ENCODE data around the gene CCDC71.

The CCDC71 gene

DNA sequence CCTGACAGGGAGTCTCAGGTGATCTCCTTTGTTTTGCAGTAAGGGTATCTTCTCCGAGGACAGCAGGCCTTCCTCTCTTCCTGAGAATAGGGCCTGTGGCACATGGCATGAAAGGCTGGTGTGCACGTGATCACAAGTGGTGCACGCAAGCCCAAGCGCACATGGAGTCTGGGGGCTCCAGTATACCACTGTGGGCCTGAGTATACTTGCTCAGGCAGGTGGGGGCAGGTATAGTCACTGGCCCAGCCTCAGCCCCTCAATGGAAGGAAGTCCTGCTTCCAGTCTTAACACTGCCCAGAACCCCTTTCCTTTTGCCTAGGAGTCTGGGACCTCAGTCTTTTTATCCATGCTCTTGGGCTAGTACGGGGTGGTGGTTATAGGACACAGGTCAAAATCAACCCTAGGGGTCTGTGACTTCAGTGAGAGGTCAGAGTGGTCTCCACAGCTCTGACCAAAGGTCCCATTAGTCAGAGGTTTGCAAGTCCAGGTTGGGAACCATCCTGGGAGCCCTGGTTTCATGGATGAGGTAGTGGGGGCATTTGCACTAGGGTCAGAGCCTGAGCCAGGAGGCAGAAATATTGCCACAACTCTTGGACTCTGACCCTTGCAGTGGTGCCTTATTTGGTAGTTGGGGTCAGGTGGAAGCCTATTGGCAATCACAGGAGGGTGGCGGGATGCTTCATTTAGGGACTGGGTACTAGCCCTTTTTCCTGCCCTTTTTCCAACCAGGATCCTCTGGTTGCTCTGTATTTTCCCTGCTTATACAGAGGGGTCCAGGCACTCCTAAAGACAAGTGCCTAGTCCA, 823 bp upstream of the CCDC71 start:
- no peak for DNase-seq

DNA sequence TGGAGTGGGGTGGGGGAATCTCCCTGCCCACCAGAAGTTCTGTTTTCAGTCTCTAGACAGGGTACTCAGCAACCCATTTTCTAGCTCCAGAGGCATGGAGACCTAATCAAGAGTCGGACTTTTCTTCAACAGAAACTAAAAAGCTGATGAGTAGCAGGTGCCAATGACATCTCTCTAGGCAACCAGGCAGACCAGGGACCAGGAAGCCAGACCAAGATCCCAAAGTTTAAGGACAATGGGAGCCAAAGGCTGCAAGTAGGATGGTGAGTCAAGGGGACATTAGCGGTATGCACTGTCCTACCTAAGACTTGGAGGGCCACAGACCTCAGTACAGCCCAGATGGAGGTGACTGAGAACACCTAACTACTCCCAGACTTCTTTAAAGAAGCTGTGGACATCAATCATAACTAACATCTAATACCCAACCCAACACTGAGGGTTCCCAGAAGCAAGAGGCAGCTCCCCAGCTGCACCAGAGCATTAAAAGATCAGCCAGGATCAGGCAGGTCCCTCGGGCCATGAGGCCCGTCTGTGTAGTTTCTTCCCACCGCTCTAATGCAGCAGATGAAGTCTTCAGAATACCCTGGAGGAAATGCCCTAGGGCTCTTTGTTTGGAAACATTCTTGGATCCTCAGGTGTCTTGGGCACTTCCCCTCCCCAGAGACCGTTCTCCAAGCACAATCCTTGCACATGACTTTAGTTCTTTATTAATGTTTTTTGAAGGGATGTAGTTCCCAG, 979 bp downstream of the CCDC71 start:
- DNase-seq, result no peak

DNA sequence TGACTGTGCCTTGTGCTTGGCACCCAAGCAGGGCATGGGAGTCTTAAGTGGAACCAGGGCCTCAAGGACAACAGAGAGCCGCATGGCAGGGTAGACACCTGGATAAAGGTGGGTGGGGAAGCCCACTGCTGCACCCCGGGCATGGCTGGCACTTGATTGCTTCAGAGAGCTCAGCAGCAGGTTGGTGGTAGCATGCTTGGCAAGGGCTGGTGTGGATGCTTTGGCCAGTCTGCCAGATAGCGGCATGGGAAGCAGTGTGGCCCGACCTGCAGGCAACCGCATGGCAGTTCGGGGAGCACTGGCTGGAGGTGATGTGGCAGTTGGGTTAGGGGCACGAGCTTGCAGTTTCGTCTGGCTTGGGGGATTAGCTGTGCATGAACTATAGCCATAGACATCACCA, 2.5 kb downstream of the CCDC71 start:
- DNase-seq, result no peak

DNA sequence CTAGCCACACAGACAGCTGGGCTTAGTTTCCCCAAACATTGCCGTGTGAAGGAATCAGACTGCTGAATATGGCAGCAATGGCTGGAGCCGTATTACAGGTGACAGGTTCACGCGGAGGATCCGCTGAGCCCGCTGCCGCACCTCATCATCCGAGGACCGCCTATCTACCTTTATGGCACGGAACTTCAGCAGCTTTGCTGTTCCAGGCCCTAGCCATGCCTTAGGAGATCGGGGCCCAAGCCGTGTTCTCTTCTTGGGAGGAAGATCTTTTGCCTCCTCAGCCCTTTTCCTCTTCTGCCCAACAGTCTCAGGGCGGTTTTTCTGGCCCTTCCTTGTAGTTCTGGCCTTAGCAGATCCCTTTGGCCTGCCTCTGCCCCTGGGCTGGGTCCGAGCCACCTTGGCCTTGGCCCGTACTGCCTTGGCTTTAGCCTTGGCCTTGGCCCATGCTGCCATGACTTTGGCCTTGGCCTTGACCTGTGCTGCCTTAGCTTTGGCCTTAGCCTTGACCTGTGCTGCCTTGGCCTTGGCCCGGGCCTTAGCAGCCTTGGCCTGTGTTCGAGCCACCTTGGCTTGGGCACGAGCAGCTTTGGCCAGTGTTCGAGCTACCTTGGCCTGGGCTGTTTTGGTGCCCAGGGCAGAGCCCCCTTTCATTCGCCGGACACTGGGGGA, 3.2 kb downstream of the CCDC71 start:
- DNase-seq, result no peak

DNA sequence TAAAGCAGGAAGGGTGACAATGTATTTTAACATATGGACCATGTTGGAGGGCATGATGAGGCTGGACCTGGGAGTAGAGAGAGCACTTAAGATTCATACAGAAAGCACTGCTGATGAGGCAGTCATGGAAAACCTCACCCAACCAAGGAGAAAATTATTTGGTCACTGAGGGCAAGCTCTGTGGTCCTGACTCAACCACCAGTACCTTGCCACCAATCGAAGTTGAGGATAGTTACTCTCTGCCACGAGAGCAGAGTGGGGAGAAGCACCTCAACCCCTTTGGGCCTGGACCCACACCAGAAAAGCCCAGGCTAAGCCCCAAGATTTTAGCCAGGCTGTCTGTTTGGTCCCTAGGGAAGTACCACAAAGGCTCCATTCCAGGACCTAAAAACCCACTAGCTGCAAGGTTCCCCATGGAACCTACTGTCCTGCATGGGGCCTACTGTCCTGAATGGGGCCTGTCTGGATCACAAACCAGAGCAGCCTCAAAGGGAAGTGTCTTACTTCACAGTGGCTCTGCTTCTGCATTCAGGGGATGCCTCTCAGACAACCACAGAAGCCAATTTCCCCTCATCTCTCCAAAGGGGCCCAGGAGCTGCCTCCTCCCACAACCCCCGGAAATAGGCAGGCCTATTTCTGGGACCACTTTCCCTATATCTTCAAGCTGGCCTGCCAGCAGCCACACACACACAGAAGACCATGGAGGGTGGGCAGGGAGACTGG, 4.2 kb downstream of the CCDC71 start:
- DNase-seq, result no peak

DNA sequence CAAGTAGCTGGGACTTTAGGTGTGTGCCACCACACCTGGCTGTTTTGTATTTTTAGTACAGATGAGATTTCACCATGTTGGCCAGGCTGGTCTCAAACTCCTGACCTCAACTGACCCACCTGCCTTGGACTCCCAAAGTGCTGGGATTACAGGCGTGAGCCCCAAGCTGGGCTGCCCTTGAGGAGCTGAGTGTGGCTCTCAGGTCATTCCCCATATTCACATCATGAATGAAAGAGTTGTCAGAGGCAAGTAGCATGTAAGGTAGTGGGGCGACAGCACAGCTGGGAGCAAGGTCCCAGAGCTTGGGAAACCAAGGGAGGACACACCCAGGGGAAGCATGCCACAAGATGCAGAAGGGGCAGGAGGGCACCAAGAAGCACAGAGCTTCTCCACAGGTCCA, 4.9 kb downstream of the CCDC71 start:
- DNase-seq, result no peak

DNA sequence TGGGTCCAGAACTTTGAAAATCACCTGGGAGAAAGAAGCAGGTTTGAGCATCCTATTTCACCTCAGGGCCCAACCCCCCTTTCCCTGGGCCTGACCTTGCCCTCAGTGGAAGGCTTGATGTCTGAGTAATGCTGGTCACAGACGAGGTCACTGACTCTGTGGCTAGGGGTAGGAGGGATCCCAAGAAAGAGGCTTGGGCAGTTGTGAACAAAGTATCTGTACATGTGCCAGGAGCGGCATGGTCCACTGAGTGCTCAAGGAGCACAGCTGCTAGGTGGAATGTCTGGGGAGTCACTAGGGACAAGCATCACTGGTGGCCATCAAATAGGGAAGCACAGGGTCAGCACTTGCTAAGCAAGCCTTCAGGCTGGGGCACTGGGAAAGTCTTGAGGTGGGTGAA, 7.3 kb downstream of the CCDC71 start:
- DNase-seq, result no peak

DNA sequence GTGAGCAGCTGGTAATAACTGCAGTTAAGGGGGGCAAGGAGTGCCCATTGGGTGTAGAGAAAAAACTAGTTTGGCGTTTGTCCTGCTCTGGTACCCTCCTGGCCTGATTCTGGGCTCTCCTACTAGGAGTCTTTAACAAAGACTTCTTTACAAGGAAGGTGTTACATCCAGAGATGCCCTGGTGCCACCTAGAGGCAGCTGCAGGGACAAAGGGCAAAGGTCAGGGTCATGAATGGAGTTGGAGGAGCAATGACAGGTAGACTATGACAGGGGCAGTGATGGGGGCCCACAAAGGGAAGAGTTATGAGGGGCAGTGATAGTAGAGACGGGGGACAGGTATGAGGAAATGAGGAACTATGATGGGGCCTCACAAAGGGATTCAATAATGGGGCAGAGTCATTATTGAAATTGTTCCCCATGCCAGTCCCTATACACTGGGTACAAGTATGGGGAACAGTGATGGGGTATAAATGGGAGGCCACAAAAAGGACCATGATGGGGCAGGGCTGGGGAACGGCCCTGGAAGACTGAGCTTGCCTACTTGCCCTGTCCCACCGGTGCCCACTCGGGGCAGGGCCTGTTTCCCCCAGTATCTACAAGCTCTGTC, 7.9 kb downstream of the CCDC71 start:
- peak; percentile 60 for DNase-seq

DNA sequence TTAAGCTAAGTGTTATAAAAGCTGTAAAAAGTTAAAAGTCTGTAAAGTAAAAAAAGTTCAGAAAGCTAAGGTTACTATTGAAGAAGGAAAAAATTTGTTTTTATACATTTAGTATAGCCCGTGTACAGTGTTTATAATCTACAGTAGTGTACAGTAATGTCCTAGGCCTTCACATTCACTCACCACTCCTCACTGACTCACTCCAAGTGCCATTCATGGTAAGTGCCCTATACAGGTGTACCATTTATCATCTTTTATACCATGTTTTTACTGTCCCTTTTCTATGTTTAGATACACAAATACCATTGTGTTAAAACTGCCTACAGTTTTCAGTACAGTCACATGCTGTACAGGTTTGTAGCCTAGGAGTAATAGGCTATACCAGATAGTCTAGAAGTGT, 8.8 kb downstream of the CCDC71 start:
- no peak for DNase-seq

DNA sequence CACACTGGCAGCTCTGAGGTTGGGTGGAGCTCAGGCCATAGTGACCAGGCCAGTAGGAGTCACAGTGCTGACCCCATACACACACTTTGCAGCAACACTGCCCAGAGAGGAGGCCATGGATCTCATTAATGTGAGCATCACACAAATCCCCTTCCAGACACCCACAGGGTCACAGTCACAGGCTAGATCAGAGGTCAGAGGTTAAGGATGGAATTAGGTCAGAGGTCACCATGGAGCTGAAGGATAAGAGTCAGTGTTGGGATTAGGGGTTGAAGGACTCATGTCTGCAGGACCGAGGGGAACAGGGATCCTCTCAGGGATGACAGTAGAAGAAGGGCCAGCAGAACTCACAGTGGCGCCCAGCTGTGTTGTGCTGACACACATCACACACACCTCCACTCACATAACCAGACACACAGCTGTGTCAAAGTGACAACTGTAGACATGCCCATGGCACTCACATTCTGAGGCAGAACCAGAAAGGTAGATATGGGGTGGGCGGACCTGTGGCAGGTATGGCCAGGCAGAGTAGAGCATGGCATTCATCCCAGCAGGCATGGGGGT, 12.7 kb downstream of the CCDC71 start:
- DNase-seq, result no peak

DNA sequence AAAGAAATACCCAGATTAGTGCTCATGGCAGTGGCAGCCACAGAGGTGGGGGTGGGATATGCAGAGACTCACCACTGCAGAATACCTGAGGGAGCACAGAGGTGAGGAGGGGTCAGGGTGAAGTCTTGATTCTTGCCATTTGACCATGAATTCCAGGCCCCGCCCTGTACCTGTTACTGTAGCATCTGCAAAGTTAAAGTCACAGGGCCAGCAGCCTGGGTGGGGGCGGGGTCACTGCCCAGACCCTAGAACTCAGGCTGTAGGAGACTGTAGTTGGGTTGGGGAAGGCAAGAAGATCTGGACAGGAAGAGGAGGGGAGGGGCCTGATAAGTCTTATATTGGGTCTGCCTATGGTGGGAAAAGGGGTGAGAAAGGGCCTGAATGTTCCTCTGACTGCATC, 14.5 kb downstream of the CCDC71 start:
- no peak for DNase-seq

DNA sequence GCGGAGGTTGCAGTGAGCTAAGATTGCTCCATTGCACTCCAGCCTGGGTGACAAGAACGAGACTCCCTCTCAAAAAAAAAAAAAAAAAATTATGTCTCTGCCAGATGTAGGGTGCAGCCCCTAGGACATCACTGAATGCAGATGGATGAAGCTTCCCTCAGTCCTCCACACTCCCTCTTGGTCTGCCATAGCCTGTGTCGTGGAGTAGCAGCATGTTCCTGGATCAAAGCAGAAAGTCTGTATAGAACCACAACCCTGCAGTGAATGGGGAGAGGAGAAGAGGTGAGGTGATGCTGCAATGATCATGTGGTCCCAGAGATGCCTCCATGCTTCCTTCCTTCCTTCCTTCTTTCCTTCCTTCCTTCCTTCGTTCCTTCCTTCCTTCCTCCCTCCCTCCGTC, 18.0 kb downstream of the CCDC71 start:
- DNase-seq, result no peak

DNA sequence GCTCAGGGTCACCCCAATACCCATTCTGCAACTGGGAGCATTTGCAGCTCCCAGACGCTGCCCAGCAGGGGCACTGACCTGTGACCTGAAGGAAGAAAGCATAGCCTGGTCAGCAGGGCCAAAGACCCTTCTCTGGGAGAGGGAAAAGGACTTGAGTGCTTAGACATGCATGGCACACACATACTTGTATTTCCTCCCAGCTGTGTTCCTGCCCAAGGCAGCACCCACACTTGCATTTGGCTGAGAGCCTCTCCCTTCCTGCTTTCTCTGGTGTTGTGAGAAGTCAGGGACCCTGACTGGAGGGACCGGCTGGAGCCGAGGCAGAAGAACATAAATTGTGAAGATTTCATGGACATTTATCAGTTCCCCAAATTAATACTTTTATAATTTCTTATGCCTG, 26.1 kb downstream of the CCDC71 start:
- DNase-seq, result no peak

DNA sequence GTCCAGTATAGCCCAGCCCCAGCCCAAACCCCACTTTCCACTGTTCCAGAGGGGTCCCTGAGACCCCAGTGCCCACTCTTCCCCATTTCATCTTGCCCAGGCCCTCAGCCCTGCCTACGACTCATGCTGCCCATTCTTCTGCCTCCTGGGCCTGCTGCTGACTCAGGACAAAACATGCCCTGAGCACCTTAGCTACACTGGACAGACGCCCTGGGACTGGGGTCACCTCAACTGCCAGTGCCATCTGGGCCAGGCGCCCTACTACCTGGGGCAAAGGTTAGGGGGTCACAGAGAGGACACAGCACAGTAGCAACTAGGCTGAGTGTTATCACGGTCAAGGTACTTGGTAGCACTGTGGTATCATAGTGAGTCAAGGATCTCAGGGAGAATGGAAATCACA, 30.6 kb downstream of the CCDC71 start:
- no peak for DNase-seq

DNA sequence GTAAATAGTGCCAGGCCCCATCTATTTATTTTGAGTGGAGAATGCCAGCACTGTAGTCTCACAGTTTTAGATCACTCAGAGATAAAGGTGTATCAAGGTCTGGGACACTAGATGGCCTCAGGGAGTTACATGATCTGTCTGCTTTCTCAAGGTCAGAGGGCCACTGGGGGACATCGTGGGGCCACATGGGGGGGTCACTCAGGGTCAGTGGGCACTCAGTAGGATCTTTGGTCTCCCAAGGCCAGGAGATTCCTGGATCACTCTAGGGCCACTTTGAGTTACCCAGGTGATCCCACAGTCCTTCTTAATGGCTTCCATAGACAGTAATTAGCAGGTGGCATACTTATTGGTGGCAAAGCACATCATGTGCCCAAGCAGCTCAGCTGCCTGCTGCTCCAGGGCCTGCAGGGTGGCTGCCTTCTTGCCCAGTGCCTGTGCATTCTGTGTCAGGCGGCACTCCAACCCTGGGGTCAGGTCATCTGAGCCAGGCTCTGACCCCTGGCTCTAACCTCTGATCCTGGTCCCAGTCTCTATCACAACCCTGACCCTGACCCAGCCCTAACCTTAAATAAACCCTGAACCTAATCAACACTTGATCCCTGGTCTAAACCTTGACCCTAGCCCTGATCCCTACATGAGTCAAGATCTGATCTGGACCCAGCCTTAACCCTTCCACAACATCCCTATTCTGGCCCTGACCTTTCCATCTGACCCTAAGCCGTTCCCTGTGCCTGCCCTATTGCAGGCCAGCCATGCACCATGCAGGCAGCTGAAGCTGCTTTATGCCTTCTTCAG, 31.5 kb downstream of the CCDC71 start:
- no peak for DNase-seq

DNA sequence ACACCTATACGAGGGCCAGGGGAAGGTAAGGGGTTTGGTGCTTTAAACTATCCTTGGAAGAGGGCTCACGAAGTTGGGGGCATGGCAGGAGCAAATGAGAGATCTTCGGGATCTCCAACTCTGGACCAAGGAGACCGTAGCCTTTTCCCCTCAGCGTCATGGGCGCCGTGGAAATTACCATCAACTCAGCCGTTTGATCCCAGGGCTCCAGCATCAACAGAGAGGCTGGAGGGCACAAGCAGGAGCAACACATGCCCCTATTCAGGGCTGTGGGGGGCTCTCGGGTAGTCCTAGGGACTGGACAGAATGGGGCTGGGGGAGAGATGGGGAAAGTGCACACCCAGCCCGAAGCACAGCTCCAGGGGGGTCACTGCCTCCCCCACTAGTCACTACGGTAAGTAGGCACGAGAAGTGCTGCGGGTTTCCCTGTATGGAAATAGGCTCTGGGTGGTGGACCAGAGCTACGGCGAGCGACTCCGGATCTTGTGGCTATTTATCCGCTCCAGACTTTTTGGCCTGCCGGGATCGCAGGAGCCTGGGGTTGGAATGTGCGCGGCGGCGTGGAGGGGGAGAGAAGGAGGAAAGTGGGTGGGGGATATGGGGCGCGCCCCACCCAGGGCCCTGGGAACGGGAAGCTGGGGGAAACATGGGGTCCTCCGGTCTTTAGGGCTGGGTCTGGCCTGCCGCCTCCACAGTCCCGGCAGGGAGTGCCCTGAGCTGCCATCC, 32.7 kb downstream of the CCDC71 start:
- no peak for DNase-seq

DNA sequence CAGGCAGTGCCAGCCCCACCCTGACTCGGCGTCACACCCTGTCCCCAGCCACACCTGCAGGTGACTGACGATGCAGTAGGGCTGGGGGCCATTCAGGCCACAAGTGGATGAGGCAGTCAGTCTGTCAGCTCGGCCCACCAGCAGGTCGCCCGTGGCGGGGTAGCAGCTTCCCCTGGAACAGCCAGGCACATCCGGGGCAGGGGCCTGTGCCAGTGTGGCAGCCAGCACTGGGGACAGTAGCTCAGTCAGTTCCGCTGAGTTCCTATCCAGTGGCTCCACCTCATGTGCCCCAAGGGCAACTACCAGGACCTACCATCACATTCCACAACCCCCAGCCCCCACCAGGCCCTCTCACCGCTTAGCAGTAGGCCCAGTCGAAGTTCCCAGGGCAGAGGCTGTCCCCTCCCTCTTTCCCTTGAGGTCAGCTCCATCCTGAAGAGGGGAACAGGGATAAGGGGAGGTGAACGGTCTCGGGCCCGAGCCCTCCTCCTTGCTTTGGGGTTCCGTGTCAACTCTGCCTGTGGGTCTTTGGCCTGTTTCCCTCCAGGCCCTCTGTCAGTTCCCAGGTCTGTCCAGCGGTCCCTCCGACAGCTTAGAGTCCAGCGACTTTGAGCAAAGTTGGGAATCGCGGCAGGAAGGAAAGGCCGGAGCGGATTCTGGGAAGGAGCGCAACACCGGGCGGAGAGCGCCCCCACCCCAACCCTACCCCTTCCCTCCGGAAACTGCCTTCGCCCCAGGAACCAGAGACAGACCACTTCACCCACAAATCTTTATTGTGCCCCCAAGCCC, 33.5 kb downstream of the CCDC71 start, which contains the start of gene LAMB2:
LAMB2 (minus strand) TSS at position 614 of the 789 bp plus-strand sequence; CDS start at position 431, 183 bp downstream.
- no peak for DNase-seq

DNA sequence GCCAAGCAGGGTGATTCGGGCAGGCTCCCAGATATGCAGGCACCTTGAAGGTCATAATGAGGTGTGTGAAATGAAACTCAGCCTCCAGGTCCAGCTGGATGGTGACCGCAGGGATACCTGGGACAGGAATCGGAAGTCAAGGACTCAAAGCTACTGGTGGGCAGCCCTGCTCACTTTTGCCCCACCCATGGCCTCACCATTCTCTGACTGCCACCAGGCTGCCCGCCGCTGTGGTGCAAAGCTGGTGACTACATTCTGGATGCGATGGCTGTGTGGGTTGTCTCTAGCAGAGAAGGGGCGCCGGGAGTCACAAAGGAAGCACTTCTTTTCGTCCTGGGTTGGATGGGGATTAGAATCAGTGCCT, 34.1 kb downstream of the CCDC71 start:
- DNase-seq, result no peak

DNA sequence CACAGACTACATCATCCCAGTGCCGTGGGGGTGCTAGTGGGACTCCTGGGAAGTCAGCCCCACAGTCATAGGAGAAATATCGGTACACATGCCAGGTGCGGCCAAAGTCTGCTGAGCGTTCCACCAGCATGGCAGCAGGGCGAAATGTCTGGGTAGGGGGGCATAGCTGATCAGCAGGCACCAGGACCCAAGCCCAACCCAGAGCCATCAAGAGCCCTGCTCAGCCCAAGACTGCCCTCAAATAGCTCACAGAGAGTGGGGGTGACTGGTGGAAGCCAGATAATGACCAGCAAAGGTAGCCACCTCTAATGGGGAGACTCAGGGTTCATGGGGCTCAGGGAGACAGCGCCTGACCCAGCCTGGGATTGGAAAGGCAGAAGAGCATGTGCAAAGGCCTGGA, 34.6 kb downstream of the CCDC71 start:
- DNase-seq, result no peak

DNA sequence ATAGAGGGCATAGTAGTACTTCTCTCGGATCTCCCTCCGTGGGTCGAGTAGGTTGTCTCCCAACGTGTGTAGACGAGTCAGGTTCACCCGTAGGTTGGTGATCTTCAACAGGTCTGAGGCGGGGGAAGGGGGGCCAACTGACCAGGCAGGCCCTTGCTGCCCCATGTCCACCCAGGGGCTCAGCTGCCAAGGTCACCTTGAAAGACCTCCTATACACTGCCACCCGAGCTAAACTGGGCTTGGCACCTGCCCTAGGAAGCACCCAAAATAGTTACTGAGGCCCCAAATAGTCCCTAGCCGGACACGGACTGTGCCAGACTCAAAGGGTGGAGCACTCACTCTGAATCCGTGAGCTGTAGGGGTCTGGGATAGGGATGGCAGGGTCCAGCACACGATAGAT, 35.1 kb downstream of the CCDC71 start:
- no peak for DNase-seq

Data from CD4-positive, alpha-beta T cell treated with Interleukin-15 for 1 hour (primary cell).